Liver (tissue), 3 donors: ENCODE measurements around the gene NDOR1.

Source experiments
- FOXA1 ChIP-seq: IDR thresholded peaks from 2 replicates; pipeline ENCODE4 v1.6.1; 2016; ENCODE audit warnings: antibody characterized with exemption
- GABPA ChIP-seq, 2 donors: IDR thresholded peaks in 1 of 2; conservative IDR thresholded peaks in 1 of 2; 2 replicates each; pipeline ENCODE4 v1.6.1; 2016; ENCODE audit warnings: antibody characterized with exemption in 2 of 2, mild to moderate bottlenecking in 1 of 2, moderate library complexity in 1 of 2
- HNF4A ChIP-seq, 2 donors: conservative IDR thresholded peaks; 2 replicates each; pipeline ENCODE4 v1.6.1; 2016; ENCODE audit warnings: antibody characterized with exemption in 2 of 2, mild to moderate bottlenecking in 2 of 2
- JUND ChIP-seq, 2 donors: IDR thresholded peaks; 2 replicates each; pipeline ENCODE4 v1.6.1; 2016; ENCODE audit warnings: antibody characterized with exemption in 2 of 2
- NR2F2 ChIP-seq: IDR thresholded peaks from 2 replicates; pipeline ENCODE4 v1.6.1; 2016; ENCODE audit warnings: antibody characterized with exemption
- RAD21 ChIP-seq, 2 donors: IDR thresholded peaks; 2 replicates each; pipeline ENCODE4 v1.6.1; 2016; ENCODE audit warnings: antibody characterized with exemption in 2 of 2, mild to moderate bottlenecking in 2 of 2
- RXRA ChIP-seq, 2 donors: IDR thresholded peaks; 2 replicates each; pipeline ENCODE4 v1.6.1; 2017 to 2018; ENCODE audit warnings: antibody characterized with exemption in 2 of 2, mild to moderate bottlenecking in 1 of 2
- TAF1 ChIP-seq: conservative IDR thresholded peaks from 2 replicates; pipeline ENCODE4 v1.6.1; 2016; ENCODE audit warnings: antibody characterized with exemption, mild to moderate bottlenecking
- YY1 ChIP-seq: IDR thresholded peaks from 2 replicates; pipeline ENCODE4 v1.6.1; 2016; ENCODE audit warnings: antibody characterized with exemption, mild to moderate bottlenecking
- TF ChIP-seq, protein P1 (sequence below): IDR thresholded peaks from 2 replicates; pipeline ENCODE4 v1.6.1; 2016; ENCODE audit warnings: antibody characterized with exemption
- TF ChIP-seq, protein P2 (sequence below): fragments of 150-350 bp; IDR thresholded peaks from 2 replicates; pipeline ENCODE4 v1.5.1; 2017; ENCODE audit warnings: improper control_type of control experiment, low read depth, low read length; ENCODE audit not compliant: missing input control
- TF ChIP-seq, protein P3 (sequence below): IDR thresholded peaks from 2 replicates; pipeline ENCODE4 v1.6.1; 2016; ENCODE audit warnings: antibody characterized with exemption, mild to moderate bottlenecking
- TF ChIP-seq, protein P4 (sequence below): IDR thresholded peaks from 2 replicates; pipeline ENCODE4 v1.6.1; 2016; ENCODE audit warnings: antibody characterized with exemption
- TF ChIP-seq, protein P5 (sequence below): IDR thresholded peaks from 2 replicates; pipeline ENCODE4 v1.6.1; 2016; ENCODE audit warnings: antibody characterized with exemption
- donor health status: healthy.
- donor health status: healthy.

DNA sequence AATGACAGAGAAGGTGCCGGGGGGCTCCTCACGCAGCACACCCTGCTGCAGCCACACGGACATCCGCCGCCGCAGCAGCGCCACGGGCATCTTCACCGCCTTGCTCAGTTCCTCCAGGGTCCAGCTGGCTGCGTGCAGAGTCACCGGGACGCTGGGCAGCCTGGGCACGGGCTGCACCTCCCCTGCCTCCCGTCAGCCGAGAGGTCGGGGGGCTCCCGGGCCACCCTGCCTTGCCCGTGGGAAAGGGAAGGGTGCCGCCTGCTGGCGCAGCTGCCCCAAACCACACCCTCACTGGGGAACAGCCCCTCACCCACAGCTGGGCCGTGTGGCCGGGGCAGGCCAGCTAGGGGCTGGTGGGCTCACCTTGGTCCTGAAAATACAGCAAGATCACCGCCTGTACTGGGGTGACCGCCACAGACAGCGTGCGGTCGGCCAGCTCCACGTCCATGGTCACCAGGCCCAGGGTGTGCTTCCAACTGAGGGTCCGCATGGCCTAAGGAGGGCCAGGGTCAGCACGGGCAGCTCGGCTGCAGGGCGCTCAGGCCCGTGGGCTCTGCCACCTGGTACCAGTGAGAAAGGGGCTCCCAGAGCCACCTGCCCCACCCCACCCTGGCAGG lies 30.0 kb upstream of the NDOR1 start:
- TF ChIP-seq RAD21 (IDR thresholded peaks at IDR 0.05) = no peak
- TF ChIP-seq, protein P1, sequence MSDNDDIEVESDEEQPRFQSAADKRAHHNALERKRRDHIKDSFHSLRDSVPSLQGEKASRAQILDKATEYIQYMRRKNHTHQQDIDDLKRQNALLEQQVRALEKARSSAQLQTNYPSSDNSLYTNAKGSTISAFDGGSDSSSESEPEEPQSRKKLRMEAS = no peak
- TF ChIP-seq, protein P2, sequence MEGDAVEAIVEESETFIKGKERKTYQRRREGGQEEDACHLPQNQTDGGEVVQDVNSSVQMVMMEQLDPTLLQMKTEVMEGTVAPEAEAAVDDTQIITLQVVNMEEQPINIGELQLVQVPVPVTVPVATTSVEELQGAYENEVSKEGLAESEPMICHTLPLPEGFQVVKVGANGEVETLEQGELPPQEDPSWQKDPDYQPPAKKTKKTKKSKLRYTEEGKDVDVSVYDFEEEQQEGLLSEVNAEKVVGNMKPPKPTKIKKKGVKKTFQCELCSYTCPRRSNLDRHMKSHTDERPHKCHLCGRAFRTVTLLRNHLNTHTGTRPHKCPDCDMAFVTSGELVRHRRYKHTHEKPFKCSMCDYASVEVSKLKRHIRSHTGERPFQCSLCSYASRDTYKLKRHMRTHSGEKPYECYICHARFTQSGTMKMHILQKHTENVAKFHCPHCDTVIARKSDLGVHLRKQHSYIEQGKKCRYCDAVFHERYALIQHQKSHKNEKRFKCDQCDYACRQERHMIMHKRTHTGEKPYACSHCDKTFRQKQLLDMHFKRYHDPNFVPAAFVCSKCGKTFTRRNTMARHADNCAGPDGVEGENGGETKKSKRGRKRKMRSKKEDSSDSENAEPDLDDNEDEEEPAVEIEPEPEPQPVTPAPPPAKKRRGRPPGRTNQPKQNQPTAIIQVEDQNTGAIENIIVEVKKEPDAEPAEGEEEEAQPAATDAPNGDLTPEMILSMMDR = peak; percentile 2
- TF ChIP-seq, protein P3, sequence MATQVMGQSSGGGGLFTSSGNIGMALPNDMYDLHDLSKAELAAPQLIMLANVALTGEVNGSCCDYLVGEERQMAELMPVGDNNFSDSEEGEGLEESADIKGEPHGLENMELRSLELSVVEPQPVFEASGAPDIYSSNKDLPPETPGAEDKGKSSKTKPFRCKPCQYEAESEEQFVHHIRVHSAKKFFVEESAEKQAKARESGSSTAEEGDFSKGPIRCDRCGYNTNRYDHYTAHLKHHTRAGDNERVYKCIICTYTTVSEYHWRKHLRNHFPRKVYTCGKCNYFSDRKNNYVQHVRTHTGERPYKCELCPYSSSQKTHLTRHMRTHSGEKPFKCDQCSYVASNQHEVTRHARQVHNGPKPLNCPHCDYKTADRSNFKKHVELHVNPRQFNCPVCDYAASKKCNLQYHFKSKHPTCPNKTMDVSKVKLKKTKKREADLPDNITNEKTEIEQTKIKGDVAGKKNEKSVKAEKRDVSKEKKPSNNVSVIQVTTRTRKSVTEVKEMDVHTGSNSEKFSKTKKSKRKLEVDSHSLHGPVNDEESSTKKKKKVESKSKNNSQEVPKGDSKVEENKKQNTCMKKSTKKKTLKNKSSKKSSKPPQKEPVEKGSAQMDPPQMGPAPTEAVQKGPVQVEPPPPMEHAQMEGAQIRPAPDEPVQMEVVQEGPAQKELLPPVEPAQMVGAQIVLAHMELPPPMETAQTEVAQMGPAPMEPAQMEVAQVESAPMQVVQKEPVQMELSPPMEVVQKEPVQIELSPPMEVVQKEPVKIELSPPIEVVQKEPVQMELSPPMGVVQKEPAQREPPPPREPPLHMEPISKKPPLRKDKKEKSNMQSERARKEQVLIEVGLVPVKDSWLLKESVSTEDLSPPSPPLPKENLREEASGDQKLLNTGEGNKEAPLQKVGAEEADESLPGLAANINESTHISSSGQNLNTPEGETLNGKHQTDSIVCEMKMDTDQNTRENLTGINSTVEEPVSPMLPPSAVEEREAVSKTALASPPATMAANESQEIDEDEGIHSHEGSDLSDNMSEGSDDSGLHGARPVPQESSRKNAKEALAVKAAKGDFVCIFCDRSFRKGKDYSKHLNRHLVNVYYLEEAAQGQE = no peak
- TF ChIP-seq TAF1 = no peak
- no peak for TF ChIP-seq NR2F2
- TF ChIP-seq GABPA (IDR thresholded peaks at IDR 0.05 in 1 of 2, conservative IDR thresholded peaks at IDR 0.05 in 1 of 2) = no peak
- no peak for TF ChIP-seq YY1
- TF ChIP-seq FOXA1 = no peak
- TF ChIP-seq, protein P4, sequence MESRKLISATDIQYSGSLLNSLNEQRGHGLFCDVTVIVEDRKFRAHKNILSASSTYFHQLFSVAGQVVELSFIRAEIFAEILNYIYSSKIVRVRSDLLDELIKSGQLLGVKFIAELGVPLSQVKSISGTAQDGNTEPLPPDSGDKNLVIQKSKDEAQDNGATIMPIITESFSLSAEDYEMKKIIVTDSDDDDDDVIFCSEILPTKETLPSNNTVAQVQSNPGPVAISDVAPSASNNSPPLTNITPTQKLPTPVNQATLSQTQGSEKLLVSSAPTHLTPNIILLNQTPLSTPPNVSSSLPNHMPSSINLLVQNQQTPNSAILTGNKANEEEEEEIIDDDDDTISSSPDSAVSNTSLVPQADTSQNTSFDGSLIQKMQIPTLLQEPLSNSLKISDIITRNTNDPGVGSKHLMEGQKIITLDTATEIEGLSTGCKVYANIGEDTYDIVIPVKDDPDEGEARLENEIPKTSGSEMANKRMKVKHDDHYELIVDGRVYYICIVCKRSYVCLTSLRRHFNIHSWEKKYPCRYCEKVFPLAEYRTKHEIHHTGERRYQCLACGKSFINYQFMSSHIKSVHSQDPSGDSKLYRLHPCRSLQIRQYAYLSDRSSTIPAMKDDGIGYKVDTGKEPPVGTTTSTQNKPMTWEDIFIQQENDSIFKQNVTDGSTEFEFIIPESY = no peak
- TF ChIP-seq JUND (IDR thresholded peaks at IDR 0.05) = no peak
- TF ChIP-seq HNF4A (conservative IDR thresholded peaks at IDR 0.05) = no peak
- TF ChIP-seq, protein P5, sequence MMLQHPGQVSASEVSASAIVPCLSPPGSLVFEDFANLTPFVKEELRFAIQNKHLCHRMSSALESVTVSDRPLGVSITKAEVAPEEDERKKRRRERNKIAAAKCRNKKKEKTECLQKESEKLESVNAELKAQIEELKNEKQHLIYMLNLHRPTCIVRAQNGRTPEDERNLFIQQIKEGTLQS = no peak
- TF ChIP-seq RXRA (IDR thresholded peaks at IDR 0.05) = no peak
